SK-N-MC (cell line): Measurements from ENCODE around the gene SDK1.

ENCODE experiments used
- DNase-seq: peaks from one replicate; pipeline ENCODE4 v3.0.0-alpha.2; 2011; ENCODE audit warnings: low read depth, low spot score
- H3K27ac ChIP-seq: fragments of 200-600 bp; sonication (generic); 2 replicates; pipeline ENCODE4 v1.5.1; 2016; ENCODE audit warnings: mixed run types
- H3K36me3 ChIP-seq: fragments of 200-600 bp; sonication (generic); 2 replicates; pipeline ENCODE4 v1.6.1; 2017; ENCODE audit warnings: antibody characterized with exemption, low read length, mixed read lengths; ENCODE audit not compliant: insufficient read depth
- H3K4me3 ChIP-seq: fragments of 200-600 bp; sonication (generic); 2 replicates; pipeline ENCODE4 v1.5.1; 2016
- H3K9ac ChIP-seq: fragments of 200-600 bp; sonication (generic); 2 replicates; pipeline ENCODE4 v1.8.0; 2017; ENCODE audit warnings: mixed run types, mixed read lengths; ENCODE audit not compliant: insufficient read length
- H3K9me3 ChIP-seq: fragments of 200-600 bp; sonication (generic); 2 replicates; pipeline ENCODE4 v1.6.1; 2017; ENCODE audit warnings: low read depth, mild to moderate bottlenecking, antibody characterized with exemption, low read length, moderate library complexity, mixed read lengths
- EZH2 ChIP-seq: fragments of 200-600 bp; sonication (generic); IDR thresholded peaks from one replicate; pipeline ENCODE4 v1.6.1; 2017; ENCODE audit warnings: antibody characterized with exemption
- FOXP2 ChIP-seq: optimal IDR thresholded peaks from 2 replicates; pipeline ENCODE3; 2011; ENCODE audit warnings: mild to moderate bottlenecking, moderate library complexity; ENCODE audit not compliant: insufficient read depth; ENCODE audit errors: extremely low read length, control extremely low read depth
- POLR2AphosphoS5 ChIP-seq: IDR thresholded peaks from 2 replicates; pipeline ENCODE4 v1.6.1; 2012; ENCODE audit warnings: mild to moderate bottlenecking, low read depth, low read length, borderline replicate concordance

SDK1 gene

DNA sequence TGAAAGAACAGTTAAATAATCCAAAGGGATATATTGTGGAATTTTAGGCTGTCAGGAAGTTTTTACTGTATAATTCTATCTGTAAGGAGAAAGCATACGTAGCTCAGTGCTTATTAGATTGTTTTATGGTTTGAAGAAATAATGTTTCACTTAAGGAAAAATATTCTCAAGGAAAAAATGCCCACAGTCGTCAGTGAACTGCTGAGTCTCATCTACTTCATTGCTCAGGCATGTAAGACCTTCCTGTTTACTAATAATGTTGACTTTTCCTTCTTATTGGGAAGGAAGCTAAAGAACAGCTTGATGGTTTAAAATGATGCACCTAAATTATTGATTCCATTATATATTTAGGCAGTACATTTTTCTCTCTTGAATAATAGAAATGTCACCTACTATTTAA lies 304.2 kb downstream of the SDK1 start:
- Histone ChIP-seq H3K9ac (no peak overlapping the region), H3K27ac (no peak overlapping the region), H3K9me3 (no peaks in the 10 kb centered on the region), H3K4me3 (no peak overlapping the region), H3K36me3 (peaks cover 6% of the 10 kb centered on the region; the same call in 1 of the 2 replicates)
- TF ChIP-seq POLR2AphosphoS5 (no peak), FOXP2 (no peak), EZH2 (no peak)
- no peak for DNase-seq

DNA sequence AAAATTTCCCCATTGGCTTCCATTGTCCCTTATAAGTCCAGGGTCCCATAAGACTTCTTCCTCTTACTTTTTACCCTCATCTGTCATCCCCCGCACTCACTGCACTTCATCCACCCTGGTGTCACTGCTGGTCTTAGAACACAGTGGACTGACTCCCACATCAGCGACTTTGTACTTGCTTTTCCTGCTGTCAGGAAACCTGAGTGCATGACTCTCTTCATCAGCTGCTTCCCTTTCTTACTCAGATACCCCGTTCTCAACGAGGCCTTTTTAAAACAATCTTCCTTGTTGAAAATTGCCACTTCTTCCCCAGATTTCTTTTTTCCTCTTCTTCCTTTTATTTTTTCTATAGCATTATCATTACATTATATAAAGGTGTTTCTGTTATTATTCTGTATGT lies 305.4 kb downstream of the SDK1 start:
- TF ChIP-seq EZH2 (no peak), FOXP2 (no peak), POLR2AphosphoS5 (no peak)
- Histone ChIP-seq H3K9me3 (no peaks in the 10 kb centered on the region), H3K27ac (no peak overlapping the region), H3K9ac (no peak overlapping the region), H3K4me3 (no peak overlapping the region), H3K36me3 (peaks cover 6% of the 10 kb centered on the region; the same call in 1 of the 2 replicates)
- no peak for DNase-seq

GRCh38 chr7:3607847-3608246 lies 306.8 kb downstream of the SDK1 start:
- TF ChIP-seq POLR2AphosphoS5 (no peak), EZH2 (no peak), FOXP2 (no peak)
- H3K9me3 ChIP-seq = no peaks in the 10 kb centered on the region
- H3K27ac ChIP-seq = no peak overlapping the region
- no peak overlapping the region for H3K9ac ChIP-seq
- H3K36me3 ChIP-seq = peaks cover 6% of the 10 kb centered on the region; the same call in 1 of the 2 replicates
- no peak for DNase-seq
- H3K4me3 ChIP-seq = no peak overlapping the region

DNA sequence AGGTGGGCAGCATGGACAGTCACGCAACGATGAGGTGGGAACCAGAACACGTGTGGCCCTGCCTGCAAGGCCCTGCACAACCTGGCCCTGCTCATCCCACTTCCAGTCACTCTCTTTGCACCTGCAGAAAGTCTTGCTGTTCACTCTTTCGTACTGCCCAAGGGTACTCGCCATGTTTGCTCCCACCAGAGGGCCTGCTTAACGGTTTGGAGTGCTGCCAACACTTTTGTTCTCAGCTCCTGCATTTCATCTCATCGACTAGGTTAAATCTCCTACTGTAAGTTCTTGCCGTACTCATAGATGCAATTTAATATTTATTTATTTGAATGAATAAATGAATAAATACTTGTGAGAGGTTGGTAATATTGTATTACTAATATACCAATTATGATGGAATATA lies 315.3 kb downstream of the SDK1 start:
- Histone ChIP-seq H3K9ac (no peak overlapping the region), H3K4me3 (no peak overlapping the region), H3K27ac (no peak overlapping the region), H3K36me3 (peaks cover 19% of the 10 kb centered on the region; the same call in 1 of the 2 replicates), H3K9me3 (no peaks in the 10 kb centered on the region)
- no peak for TF ChIP-seq POLR2AphosphoS5
- TF ChIP-seq EZH2 = no peak
- no peak for TF ChIP-seq FOXP2
- no peak for DNase-seq

- peaks cover 16% of the 10 kb centered on the region for H3K9me3 ChIP-seq
- no peak for DNase-seq
- H3K27ac ChIP-seq = no peak overlapping the region
- H3K4me3 ChIP-seq = no peak overlapping the region
- no peak overlapping the region for H3K9ac ChIP-seq
- H3K36me3 ChIP-seq = peaks cover 58% of the 10 kb centered on the region
- TF ChIP-seq POLR2AphosphoS5 = no peak
- no peak for TF ChIP-seq EZH2
- no peak for TF ChIP-seq FOXP2
These were observed 329.0 kb downstream of the SDK1 start for GRCh38 chr7:3630081-3630480.

GRCh38 chr7:3634396-3634795 lies 333.3 kb downstream of the SDK1 start:
- no peak for DNase-seq
- TF ChIP-seq POLR2AphosphoS5 = no peak
- TF ChIP-seq FOXP2 = no peak
- TF ChIP-seq EZH2 = no peak
- no peak overlapping the region for H3K9ac ChIP-seq
- H3K4me3 ChIP-seq = no peak overlapping the region
- peaks cover 29% of the 10 kb centered on the region for H3K36me3 ChIP-seq
- peaks cover 14% of the 10 kb centered on the region for H3K9me3 ChIP-seq
- H3K27ac ChIP-seq = peak overlapping the region; percentile 3; the same call in 1 of the 2 replicates

- H3K4me3 ChIP-seq = no peak overlapping the region
- no peaks in the 10 kb centered on the region for H3K9me3 ChIP-seq
- H3K27ac ChIP-seq = no peak overlapping the region
- DNase-seq = no peak
- H3K9ac ChIP-seq = no peak overlapping the region
- peaks cover 19% of the 10 kb centered on the region for H3K36me3 ChIP-seq
- TF ChIP-seq FOXP2 (no peak), EZH2 (no peak), POLR2AphosphoS5 (no peak)
These were observed 335.2 kb downstream of the SDK1 start for GRCh38 chr7:3636131-3636860.

- Histone ChIP-seq H3K9me3 (no peaks in the 10 kb centered on the region), H3K36me3 (peaks cover 38% of the 10 kb centered on the region), H3K9ac (no peak overlapping the region), H3K27ac (no peak overlapping the region), H3K4me3 (no peak overlapping the region)
- no peak for TF ChIP-seq FOXP2
- TF ChIP-seq POLR2AphosphoS5 = no peak
- TF ChIP-seq EZH2 = no peak
- DNase-seq = no peak
These were observed 338.2 kb downstream of the SDK1 start for GRCh38 chr7:3639253-3639652.
